GM12872 (cell line): ENCODE measurements around the gene CNTNAP4.

Source experiments
- TF ChIP-seq, protein P1 (sequence below): IDR thresholded peaks from 3 replicates; pipeline ENCODE4 v1.5.1; 2011; ENCODE audit warnings: low read depth, mild to moderate bottlenecking, low read length, moderate library complexity; ENCODE audit not compliant: insufficient read depth

The CNTNAP4 gene

DNA sequence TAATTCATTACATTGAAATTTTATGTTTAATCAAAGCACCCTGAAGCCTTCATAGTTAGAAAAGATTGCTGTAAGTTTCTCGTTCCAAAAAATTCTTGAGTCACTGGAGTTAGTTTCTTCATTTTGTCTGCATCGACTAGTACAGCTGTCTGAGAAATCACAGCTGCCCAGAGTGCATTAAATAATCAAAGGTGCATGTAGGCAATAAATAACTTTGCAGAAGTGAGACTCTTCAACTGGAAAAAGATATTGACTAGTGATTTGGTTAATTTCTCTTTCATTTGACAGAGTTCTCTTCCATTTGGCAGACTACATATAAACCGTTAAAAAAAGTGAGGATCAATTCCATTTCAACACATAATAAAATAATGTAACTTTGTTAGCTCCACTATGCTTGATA, 234.0 kb downstream of the CNTNAP4 start:
- TF ChIP-seq, protein P1, sequence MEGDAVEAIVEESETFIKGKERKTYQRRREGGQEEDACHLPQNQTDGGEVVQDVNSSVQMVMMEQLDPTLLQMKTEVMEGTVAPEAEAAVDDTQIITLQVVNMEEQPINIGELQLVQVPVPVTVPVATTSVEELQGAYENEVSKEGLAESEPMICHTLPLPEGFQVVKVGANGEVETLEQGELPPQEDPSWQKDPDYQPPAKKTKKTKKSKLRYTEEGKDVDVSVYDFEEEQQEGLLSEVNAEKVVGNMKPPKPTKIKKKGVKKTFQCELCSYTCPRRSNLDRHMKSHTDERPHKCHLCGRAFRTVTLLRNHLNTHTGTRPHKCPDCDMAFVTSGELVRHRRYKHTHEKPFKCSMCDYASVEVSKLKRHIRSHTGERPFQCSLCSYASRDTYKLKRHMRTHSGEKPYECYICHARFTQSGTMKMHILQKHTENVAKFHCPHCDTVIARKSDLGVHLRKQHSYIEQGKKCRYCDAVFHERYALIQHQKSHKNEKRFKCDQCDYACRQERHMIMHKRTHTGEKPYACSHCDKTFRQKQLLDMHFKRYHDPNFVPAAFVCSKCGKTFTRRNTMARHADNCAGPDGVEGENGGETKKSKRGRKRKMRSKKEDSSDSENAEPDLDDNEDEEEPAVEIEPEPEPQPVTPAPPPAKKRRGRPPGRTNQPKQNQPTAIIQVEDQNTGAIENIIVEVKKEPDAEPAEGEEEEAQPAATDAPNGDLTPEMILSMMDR = no peak

DNA sequence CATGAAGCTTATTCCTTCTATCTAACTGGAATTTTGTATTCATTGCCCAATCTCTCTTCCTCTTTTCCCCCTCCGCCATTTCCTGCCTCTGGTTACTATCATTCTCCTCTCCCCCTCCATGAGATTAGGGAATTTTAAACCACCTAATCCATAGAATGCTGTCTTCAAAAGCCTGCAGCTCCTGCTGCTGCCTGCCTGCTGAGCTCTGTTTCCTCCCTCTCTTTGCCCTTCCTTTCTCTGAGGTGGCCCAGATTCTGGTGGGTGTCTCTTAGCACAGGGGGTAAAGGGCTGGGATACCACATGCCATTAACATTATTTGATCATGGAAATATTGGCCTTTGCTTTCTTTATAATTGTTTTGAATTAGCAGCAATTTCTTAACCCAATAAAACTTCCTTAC, 241.6 kb downstream of the CNTNAP4 start:
- TF ChIP-seq, protein P1 = no peak

DNA sequence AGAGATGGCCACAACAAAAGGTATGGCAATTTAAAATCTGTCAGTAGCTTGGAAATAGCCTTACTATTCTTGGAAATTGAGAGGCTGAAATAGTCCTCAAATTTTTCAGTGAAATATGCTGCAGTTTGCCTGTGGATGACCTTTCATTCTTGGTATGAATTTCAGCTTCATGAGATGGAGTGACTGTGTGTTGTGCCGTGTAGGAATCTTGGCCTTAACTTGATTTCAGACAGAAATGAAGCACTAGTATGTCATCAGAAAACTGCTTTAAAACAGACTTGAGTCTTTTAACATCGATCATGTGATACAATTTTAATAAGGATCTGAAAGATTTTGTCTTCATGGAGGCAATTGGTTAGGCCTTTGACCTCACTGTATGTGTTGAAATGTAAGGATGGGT, 247.2 kb downstream of the CNTNAP4 start:
- TF ChIP-seq, protein P1 = no peak

DNA sequence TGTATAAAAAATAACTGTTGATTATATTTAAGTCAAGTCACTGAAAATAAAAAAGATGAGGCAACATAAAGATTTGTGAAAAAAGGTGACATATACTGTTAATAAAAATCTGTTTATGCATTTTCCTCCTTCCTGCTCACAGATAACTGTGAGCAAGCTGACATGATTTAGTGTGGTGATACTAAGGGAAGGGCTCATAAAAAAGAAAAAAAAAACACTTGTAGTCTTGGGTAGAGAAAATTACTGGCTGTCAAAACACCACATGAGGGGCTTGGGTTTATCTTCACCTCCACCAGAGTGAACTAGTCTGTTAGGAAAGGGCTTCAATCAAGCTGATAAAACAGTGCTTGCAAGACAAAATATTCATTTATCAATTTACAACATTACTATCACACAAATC, 247.6 kb downstream of the CNTNAP4 start:
- TF ChIP-seq, protein P1 = no peak

DNA sequence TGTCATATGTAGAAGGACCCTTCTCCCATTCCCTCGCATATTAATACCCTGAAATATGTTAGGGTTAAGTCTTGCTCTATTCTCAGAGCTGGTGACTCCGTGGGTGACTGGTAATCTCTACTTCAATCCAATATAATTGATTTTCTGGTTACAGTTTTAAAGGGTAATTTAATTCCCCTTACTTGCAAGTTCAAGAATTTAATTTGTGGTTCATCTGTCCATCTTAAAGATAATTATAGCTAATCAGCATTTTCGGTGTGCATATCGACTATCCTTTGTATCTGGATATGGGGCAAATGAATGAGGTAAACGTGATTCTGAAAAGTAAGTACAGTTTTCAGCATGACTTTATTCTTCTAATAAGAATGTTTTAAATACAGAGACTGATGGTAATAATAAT, 250.0 kb downstream of the CNTNAP4 start:
- TF ChIP-seq, protein P1 = no peak

DNA sequence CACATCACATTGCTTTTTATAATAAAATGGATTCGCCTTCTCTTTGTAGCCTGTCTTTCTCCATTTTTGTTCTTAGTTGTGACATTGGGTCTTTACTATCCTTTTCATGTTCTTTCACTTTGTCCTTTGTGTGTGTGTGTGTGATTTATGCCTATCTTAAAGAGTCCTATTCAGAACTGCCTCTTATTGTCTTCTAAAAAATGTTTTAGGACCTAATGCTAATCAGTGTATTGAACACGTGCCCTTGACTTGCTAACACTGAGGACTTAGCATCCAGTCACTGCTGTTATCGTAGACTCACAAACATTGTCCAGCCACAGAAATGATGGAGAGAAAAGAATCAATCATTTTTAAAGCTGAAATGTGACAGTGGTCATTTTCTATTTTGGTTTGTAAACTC, 251.9 kb downstream of the CNTNAP4 start:
- TF ChIP-seq, protein P1 = no peak

DNA sequence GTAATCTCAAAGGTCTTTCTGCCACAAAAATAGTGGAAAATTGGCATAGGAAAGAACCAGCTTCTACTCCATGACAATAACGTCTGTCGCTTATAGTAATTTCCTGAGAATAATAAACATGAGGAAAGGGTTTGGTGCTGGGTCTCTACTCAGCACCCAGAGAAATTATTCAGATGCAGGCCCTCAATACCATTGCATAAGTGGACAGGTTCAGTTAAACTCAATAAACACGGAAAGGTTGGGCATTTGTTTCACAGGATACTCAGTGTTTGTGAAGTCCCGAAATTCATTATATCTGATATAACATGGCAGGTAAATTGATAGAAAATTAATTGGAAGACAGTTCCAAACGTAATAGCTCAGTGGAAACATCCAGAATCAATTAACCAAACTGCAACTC, 254.0 kb downstream of the CNTNAP4 start:
- TF ChIP-seq, protein P1 = no peak

DNA sequence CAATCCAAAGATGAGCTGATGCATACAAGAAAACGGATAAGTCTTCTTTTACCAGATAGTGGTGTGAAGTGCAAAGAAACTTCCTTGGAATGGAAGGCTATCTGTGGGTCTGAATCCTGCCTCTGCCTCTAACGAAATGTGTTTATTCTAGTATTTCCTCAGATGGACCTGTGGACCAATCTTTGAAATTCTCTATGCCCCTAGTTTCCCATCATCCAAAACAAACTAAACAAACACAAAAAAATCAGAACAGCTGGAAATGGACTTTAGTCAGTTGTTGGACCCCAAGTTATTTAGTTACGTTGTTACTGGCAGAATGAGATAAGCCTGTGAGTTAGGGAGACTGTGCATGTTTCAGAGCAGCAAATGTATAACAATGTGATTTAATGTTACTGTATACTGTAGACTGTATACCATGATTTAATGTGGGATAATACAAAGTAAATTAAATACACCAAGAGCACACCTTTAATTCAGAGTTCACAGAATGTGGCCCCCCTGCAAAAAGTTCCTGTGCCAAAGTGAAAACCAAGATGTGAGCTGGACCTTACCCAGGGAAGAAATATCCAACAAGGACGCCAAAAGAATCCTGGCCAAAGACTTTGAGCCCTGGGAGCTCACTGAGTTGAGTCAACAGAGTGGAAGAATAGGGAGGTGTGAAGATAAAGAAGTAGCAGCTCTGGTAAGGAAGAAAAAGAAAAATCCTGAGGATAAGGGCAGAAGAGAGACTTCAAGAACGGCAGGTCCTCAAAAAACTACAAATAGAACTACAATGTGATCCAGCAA, 255.2 kb downstream of the CNTNAP4 start:
- TF ChIP-seq, protein P1 = no peak
